GM18508 (cell line): Measurements from ENCODE around the gene MTNR1B.

ENCODE experiments used
- ATAC-seq: cut with Tn5 transposase; IDR thresholded peaks from one replicate; pipeline ENCODE4 v1.9.1; 2021; ENCODE audit warnings: moderate number of reproducible peaks; ENCODE audit not compliant: insufficient read depth, unreplicated experiment

MTNR1B gene

DNA sequence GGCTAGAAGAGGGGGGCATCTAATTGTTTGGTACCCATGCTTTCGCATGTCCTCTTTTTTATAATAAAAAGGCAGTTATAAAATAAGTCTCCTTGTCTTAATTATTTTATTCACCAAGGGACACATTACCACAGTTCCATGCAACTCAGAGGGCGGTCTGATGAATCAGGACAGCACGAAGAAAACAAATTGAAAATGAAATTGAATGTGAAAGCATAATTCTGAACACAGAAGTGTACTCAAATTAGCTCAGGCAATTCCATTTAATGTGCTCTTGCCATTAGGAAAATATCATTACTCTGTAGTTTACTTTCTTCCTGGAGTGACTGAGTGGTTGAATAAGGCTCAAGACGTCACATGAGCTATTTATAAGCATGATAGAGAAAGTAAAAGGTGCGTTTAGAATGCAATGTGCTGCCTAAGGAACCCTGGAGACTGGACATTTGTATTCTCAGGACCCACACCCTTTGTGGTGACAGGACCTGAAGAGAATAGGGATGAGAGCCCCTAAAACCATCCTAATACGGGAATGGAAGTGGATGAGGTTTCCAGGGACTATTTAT lies 59.6 kb downstream of the MTNR1B start:
- ATAC-seq = no peak

DNA sequence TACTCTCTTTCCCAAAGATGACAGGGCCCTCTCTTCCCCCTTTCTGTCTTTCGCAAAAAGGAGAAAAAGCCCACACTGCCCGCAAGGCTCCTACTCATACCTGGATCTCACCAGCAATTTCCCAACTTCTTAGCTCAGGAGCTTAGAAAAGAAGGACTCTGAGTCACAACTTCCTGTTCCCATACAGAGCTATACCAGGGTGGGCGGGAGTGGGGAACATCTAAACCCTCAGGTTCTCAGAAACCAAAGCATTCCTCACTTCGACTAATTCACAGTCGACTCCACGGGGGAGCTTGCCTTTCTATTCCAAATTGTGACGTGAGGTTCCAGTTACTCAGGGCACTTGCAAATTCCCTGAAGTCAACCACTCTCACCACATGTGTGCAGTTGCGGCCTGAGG lies 61.9 kb downstream of the MTNR1B start:
- no peak for ATAC-seq
